HG03354 (cell line): Measurements from ENCODE around the gene TRAF4.

Source experiments
- ATAC-seq: cut with Tn5 transposase; IDR thresholded peaks from one replicate; pipeline ENCODE4 v1.9.1; 2021; ENCODE audit warnings: mild to moderate bottlenecking; ENCODE audit not compliant: unreplicated experiment, poor library complexity, severe bottlenecking

The TRAF4 gene

GRCh38 chr17:28745786-28746411 is 2.1 kb downstream of the TRAF4 start:
- no peak for ATAC-seq

GRCh38 chr17:28746611-28747050 is 2.8 kb downstream of the TRAF4 start:
- ATAC-seq, result no peak

- no peak for ATAC-seq
Observed at GRCh38 chr17:28747051-28747691, 3.4 kb downstream of the TRAF4 start.

GRCh38 chr17:28747801-28748750 is 4.3 kb downstream of the TRAF4 start:
- no peak for ATAC-seq

GRCh38 chr17:28748852-28749515 is 5.2 kb downstream of the TRAF4 start:
- ATAC-seq, result no peak

- no peak for ATAC-seq
Observed at GRCh38 chr17:28749516-28750177, 5.8 kb downstream of the TRAF4 start.

GRCh38 chr17:28750178-28751047 is 6.6 kb downstream of the TRAF4 start:
- peak; percentile 77 for ATAC-seq

- ATAC-seq, result no peak
Observed at GRCh38 chr17:28751600-28752366, 8.0 kb downstream of the TRAF4 start.

GRCh38 chr17:28755486-28755885 is 11.7 kb downstream of the TRAF4 start:
- no peak for ATAC-seq

- no peak for ATAC-seq
Observed at GRCh38 chr17:28756049-28756804, 12.4 kb downstream of the TRAF4 start.

GRCh38 chr17:28758411-28759121 is 14.8 kb downstream of the TRAF4 start:
- no peak for ATAC-seq

- ATAC-seq, result no peak
Observed at GRCh38 chr17:28759256-28759865, 15.6 kb downstream of the TRAF4 start.

GRCh38 chr17:28760601-28761562 is 17.1 kb downstream of the TRAF4 start:
- no peak for ATAC-seq

GRCh38 chr17:28763137-28763799 is 19.5 kb downstream of the TRAF4 start:
- peak; percentile 68 for ATAC-seq
